Dendritic cell treated with granulocyte-macrophage colony-stimulating factor and Interleukin-4, amounts not matched to agents 40 ng/mL and 50 ng/mL, for 4 days (primary cell): ENCODE results near the gene CREBBP.
A peak's percentile ranks its signal among the peaks of the same experiment; 100 is the strongest.
"Not testable (repeated sequence)": the region's sequence is repeated elsewhere in the genome, so short reads cannot be mapped to it uniquely, and the experiment has no call there.

Source experiments
- H3K27ac Mint-ChIP-seq: one replicate; pipeline ENCODE4 v1.8.0; 2022; ENCODE audit warnings: mild to moderate bottlenecking, mixed read lengths
- H3K27me3 Mint-ChIP-seq: one replicate; pipeline ENCODE4 v1.8.0; 2022; ENCODE audit warnings: mild to moderate bottlenecking, mixed read lengths
- H3K36me3 Mint-ChIP-seq: one replicate; pipeline ENCODE4 v1.8.0; 2022; ENCODE audit warnings: low read depth, mixed read lengths
- H3K4me1 Mint-ChIP-seq: one replicate; pipeline ENCODE4 v1.8.0; 2022; ENCODE audit warnings: low read depth, mixed read lengths
- H3K4me3 Mint-ChIP-seq: one replicate; pipeline ENCODE4 v1.8.0; 2022; ENCODE audit warnings: mild to moderate bottlenecking, moderate library complexity, mixed read lengths
- H3K9me3 Mint-ChIP-seq: one replicate; pipeline ENCODE4 v1.8.0; 2022; ENCODE audit warnings: mixed read lengths
- intact Hi-C: fragments of 100-400 bp; cut with micrococcal nuclease; formaldehyde crosslinking; loops from one replicate; pipeline ENCODE4 v1.15.0; 2022

Gene CREBBP

GRCh38 chr16:3728424-3729160 is 151.9 kb downstream of the CREBBP start:
- Mint-ChIP-seq H3K36me3 (peaks cover 85% of the 10 kb centered on the region), H3K27ac (no peak overlapping the region), H3K4me1 (peaks cover 9% of the 10 kb centered on the region)

GRCh38 chr16:3727806-3728381 is 152.6 kb downstream of the CREBBP start:
- Mint-ChIP-seq H3K4me3 (no peak overlapping the region), H3K36me3 (peaks cover 78% of the 10 kb centered on the region), H3K27me3 (no peaks in the 10 kb centered on the region), H3K9me3 (no peaks in the 10 kb centered on the region), H3K4me1 (peaks cover 9% of the 10 kb centered on the region), H3K27ac (no peak overlapping the region)
- intact Hi-C loops: no loop called here

More at GRCh38 chr16:3728424-3729160, 151.9 kb downstream of the CREBBP start:
- Mint-ChIP-seq H3K9me3 (no peaks in the 10 kb centered on the region), H3K4me3 (no peak overlapping the region), H3K27me3 (no peaks in the 10 kb centered on the region)
- intact Hi-C loops: no loop called here

- Mint-ChIP-seq H3K36me3 (peaks cover 60% of the 10 kb centered on the region), H3K4me3 (no peak overlapping the region), H3K27me3 (no peaks in the 10 kb centered on the region), H3K9me3 (no peaks in the 10 kb centered on the region), H3K4me1 (peaks cover 9% of the 10 kb centered on the region), H3K27ac (no peak overlapping the region)
- intact Hi-C loops: no loop called here
Measured at GRCh38 chr16:3726021-3726687, 154.4 kb downstream of the CREBBP start.

DNA sequence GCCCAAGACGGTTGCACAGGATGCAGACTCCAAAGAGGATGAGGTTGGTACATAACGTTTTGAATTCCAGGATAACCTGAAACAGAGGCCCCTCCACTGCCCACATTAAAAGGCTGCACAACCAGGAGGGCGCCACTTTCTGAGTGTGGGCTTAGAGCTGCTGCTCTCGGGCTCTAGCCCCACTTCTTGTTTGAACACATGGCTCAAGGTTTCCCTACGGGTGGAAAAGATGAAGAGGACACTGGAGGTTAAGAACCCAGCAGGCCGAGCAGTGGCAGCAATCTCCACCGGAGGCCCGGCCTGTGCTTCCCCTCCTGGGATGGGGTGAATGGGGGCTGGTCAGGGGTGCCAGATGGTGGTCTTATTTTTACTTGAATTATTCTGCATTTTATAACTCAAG is 155.2 kb downstream of the CREBBP start:
- peaks cover 51% of the 10 kb centered on the region for H3K36me3 Mint-ChIP-seq
- intact Hi-C loops: no loop called here

GRCh38 chr16:3722508-3722907 is 158.0 kb downstream of the CREBBP start:
- intact Hi-C loops: no loop called here
- Mint-ChIP-seq H3K27me3 (no peaks in the 10 kb centered on the region), H3K36me3 (peaks cover 24% of the 10 kb centered on the region), H3K4me3 (no peak overlapping the region), H3K9me3 (no peaks in the 10 kb centered on the region), H3K27ac (no peak overlapping the region), H3K4me1 (peaks cover 19% of the 10 kb centered on the region)

More for the DNA sequence above, 155.2 kb downstream of the CREBBP start:
- Mint-ChIP-seq H3K27ac (no peak overlapping the region), H3K4me3 (no peak overlapping the region), H3K4me1 (peaks cover 9% of the 10 kb centered on the region), H3K27me3 (no peaks in the 10 kb centered on the region), H3K9me3 (no peaks in the 10 kb centered on the region)

GRCh38 chr16:3720418-3720817 is 160.1 kb downstream of the CREBBP start:
- no peaks in the 10 kb centered on the region for H3K27me3 Mint-ChIP-seq
- H3K36me3 Mint-ChIP-seq: peaks cover 6% of the 10 kb centered on the region
- peaks cover 32% of the 10 kb centered on the region for H3K4me1 Mint-ChIP-seq
- no peak overlapping the region for H3K27ac Mint-ChIP-seq
- no peaks in the 10 kb centered on the region for H3K9me3 Mint-ChIP-seq
- intact Hi-C loops: no loop called here
- no peak overlapping the region for H3K4me3 Mint-ChIP-seq

- Mint-ChIP-seq H3K9me3 (no peaks in the 10 kb centered on the region), H3K27ac (peak overlapping the region; percentile 88), H3K27me3 (no peaks in the 10 kb centered on the region), H3K4me1 (peaks cover 40% of the 10 kb centered on the region), H3K36me3 (peaks cover 19% of the 10 kb centered on the region), H3K4me3 (no peak overlapping the region)
- intact Hi-C loops: no loop called here
Measured at GRCh38 chr16:3718628-3719027, 161.9 kb downstream of the CREBBP start.

DNA sequence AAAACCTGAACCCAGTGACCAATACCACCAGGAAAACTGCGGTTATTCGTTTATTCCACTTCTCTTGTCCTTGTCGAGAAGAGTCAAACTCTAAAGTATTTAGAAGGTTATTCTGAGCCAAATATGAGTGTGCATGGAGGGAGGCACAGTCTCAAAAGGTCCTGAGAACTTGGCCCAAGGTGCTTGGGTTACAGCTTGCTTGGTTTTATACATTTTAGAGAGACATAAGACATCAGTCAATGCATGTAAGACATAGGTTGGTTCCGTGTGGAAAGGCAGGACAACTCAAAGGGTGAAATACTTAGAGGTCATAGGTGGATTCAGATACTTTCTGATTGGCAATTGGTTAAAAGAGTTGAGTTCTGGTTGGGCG is 162.5 kb downstream of the CREBBP start:
- Mint-ChIP-seq H3K27me3 (no peaks in the 10 kb centered on the region), H3K36me3 (peaks cover 25% of the 10 kb centered on the region), H3K4me3 (peak overlapping the region; percentile 89), H3K27ac (peak overlapping the region; percentile 88), H3K4me1 (peaks cover 46% of the 10 kb centered on the region), H3K9me3 (no peaks in the 10 kb centered on the region)
- intact Hi-C loops: no loop called here

DNA sequence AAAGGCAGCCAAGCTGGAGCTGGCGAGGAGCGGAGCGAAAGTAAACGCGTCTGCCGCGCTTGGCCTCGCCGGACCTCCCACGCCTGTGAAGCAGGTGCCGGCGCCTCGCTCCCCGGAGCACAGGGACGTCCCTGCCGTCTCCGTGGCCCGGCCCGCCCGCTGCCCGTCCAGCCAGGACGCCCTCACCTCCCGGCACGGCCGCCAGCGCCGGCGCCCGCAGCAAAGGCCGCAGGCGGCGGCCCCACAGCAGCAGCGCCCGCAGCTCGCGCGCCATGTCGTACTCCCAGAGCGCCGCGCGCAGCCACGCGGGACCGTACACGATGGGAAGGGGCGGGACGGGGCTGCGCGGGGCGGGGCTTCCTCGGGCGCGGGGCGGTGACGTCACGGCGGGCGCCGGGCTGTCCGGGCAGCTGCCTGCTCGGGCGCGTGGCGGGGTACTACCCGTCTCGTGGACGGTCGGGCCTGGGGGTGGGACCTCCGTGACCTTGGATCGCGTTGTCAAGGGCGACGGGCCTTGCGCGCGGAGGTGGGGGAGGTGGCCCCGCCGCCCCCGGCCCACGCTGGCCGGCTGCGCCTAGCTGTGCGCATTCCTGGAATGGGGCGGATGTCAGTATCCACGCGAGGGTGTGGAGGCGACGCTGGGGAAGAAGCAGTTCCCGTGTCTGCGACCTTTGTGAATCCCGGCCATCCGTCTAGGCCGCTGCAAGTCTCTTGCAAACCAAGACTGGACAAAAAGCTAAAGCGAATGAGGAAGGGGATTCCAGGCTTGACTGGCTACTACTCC is 163.1 kb downstream of the CREBBP start, which contains the start of gene TRAP1:
Gene TRAP1 (minus strand): TSS at position 290 of the 784 bp plus-strand sequence. CDS start 16 bp downstream, at position 274.
- H3K27ac Mint-ChIP-seq: peak within 1 kb of the TSS; percentile 88
- H3K9me3 Mint-ChIP-seq: no peaks in the 10 kb centered on the region
- H3K36me3 Mint-ChIP-seq: peaks cover 31% of the 10 kb centered on the region
- peak within 1 kb of the TSS; percentile 89 for H3K4me3 Mint-ChIP-seq
- no peaks in the 10 kb centered on the region for H3K27me3 Mint-ChIP-seq
- peaks cover 52% of the 10 kb centered on the region for H3K4me1 Mint-ChIP-seq
- intact Hi-C loops: loop anchor here (1.0 kb wide), 1 partner anchor 27 kb away; no protein-coding TSS in a partner anchor

- peak overlapping the region; percentile 88 for H3K27ac Mint-ChIP-seq
- no peaks in the 10 kb centered on the region for H3K9me3 Mint-ChIP-seq
- peaks cover 37% of the 10 kb centered on the region for H3K36me3 Mint-ChIP-seq
Measured at GRCh38 chr16:3716831-3717234, 163.7 kb downstream of the CREBBP start.

DNA sequence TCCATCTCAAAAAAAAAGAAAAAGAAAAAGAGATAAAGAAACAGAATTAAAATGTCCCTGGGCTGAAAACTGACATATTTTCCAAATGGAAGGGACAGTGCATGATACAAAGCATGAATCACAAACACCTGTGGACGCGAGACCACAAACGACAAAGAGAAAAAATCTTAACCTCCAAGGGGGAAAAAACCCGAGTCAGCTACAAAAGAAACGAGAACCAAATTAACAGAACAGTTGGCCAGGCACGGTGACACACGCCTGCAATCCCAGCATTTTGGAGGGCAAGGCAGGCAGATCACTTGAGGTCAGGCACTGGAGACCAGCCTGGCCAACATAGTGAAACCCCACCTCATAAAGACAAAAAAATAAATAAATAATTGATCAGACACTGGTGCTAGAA is 165.1 kb downstream of the CREBBP start:
- Mint-ChIP-seq H3K27ac (no peak overlapping the region), H3K4me3 (no peak overlapping the region), H3K36me3 (peaks cover 39% of the 10 kb centered on the region), H3K27me3 (no peaks in the 10 kb centered on the region), H3K9me3 (no peaks in the 10 kb centered on the region), H3K4me1 (peaks cover 56% of the 10 kb centered on the region)
- intact Hi-C loops: no loop called here

More at GRCh38 chr16:3716831-3717234, 163.7 kb downstream of the CREBBP start:
- Mint-ChIP-seq H3K4me1 (peaks cover 56% of the 10 kb centered on the region), H3K4me3 (peak overlapping the region; percentile 89), H3K27me3 (no peaks in the 10 kb centered on the region)
- intact Hi-C loops: loop anchor here (1.0 kb wide), 1 partner anchor 27 kb away; no protein-coding TSS in a partner anchor

DNA sequence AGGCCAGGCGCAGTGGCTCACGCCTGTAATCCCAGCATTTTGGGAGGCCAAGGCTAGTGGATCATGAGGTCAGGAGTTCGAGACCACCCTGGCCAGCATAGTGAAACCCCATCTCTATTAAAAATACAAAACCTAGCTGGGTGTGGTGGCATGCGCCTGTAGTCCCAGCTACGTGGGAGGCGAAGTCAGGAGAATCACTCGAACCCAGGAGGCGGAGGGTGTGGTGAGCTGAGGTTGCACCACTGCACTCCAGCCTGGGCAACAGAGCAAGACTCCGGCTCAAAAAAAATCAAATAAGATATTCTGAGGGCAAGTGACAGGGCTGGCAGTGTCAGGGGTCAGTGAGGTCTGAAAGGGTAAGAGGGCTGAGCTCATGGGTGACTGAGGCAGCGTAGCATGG is 166.1 kb downstream of the CREBBP start:
- H3K4me3 Mint-ChIP-seq, intact Hi-C loops, H3K9me3 Mint-ChIP-seq, H3K27me3 Mint-ChIP-seq, H3K27ac Mint-ChIP-seq: not testable (repeated sequence)
- H3K36me3 Mint-ChIP-seq: peaks cover 48% of the 10 kb centered on the region
- H3K4me1 Mint-ChIP-seq: peaks cover 56% of the 10 kb centered on the region

- H3K27me3 Mint-ChIP-seq: no peaks in the 10 kb centered on the region
- H3K9me3 Mint-ChIP-seq: no peaks in the 10 kb centered on the region
- peaks cover 56% of the 10 kb centered on the region for H3K4me1 Mint-ChIP-seq
- H3K4me3 Mint-ChIP-seq: no peak overlapping the region
- H3K36me3 Mint-ChIP-seq: peaks cover 50% of the 10 kb centered on the region
- H3K27ac Mint-ChIP-seq: peak overlapping the region; percentile 1
- intact Hi-C loops: no loop called here
Measured at GRCh38 chr16:3713587-3714242, 166.8 kb downstream of the CREBBP start.
